Activated naive CD8-positive, alpha-beta T cell (primary cell): ENCODE measurements around the gene TARDBP.
A peak's percentile ranks its signal among the peaks of the same experiment; 100 is the strongest.
"Not testable (repeated sequence)": the region's sequence is repeated elsewhere in the genome, so short reads cannot be mapped to it uniquely, and the experiment has no call there.

Source experiments
- H3K27ac Mint-ChIP-seq: one replicate; pipeline ENCODE4 v1.8.0; 2021; ENCODE audit warnings: mixed read lengths
- H3K27me3 Mint-ChIP-seq: one replicate; pipeline ENCODE4 v1.8.0; 2021; ENCODE audit warnings: mixed read lengths
- H3K36me3 Mint-ChIP-seq: one replicate; pipeline ENCODE4 v1.8.0; 2021; ENCODE audit warnings: mixed read lengths
- H3K4me1 Mint-ChIP-seq: one replicate; pipeline ENCODE4 v1.8.0; 2021; ENCODE audit warnings: low read depth, mixed read lengths
- H3K4me3 Mint-ChIP-seq: one replicate; pipeline ENCODE4 v1.8.0; 2021; ENCODE audit warnings: mild to moderate bottlenecking, mixed read lengths
- H3K9me3 Mint-ChIP-seq: one replicate; pipeline ENCODE4 v1.8.0; 2021; ENCODE audit warnings: low read depth, mixed read lengths

The TARDBP gene

DNA sequence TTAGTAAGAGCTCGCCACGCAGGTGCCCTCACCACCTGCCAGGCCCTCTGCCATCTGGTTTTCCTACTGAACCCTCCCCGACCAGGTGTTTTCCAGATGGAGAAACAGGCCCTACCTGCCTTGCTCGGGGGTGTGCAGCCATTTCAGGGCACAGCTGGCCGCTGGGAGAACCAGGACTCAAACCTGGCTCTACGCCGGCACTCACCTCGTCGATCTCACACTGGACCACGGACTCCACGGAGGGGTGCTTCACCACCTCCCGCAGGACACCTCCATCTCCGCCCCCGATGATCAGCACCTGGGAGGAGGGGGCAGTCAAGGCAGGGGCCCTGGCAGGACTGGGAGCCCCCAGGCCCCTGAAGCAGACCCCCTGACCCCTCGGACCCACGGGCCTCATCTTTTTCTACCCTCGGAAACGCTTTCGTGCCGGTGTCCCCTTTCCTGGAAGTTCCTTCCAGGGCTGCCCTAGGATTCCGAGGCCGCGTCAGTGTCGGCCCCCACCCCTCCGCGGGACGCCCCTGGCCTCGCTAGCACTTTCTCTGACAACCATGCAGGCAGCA, 46.2 kb downstream of the TARDBP start:
- H3K4me1 Mint-ChIP-seq: peaks cover 32% of the 10 kb centered on the region
- H3K9me3 Mint-ChIP-seq: no peaks in the 10 kb centered on the region
- no peaks in the 10 kb centered on the region for H3K27me3 Mint-ChIP-seq
- peaks cover 2% of the 10 kb centered on the region for H3K36me3 Mint-ChIP-seq
- H3K27ac Mint-ChIP-seq: peak overlapping the region; percentile 91
- H3K4me3 Mint-ChIP-seq: peak overlapping the region; percentile 94

DNA sequence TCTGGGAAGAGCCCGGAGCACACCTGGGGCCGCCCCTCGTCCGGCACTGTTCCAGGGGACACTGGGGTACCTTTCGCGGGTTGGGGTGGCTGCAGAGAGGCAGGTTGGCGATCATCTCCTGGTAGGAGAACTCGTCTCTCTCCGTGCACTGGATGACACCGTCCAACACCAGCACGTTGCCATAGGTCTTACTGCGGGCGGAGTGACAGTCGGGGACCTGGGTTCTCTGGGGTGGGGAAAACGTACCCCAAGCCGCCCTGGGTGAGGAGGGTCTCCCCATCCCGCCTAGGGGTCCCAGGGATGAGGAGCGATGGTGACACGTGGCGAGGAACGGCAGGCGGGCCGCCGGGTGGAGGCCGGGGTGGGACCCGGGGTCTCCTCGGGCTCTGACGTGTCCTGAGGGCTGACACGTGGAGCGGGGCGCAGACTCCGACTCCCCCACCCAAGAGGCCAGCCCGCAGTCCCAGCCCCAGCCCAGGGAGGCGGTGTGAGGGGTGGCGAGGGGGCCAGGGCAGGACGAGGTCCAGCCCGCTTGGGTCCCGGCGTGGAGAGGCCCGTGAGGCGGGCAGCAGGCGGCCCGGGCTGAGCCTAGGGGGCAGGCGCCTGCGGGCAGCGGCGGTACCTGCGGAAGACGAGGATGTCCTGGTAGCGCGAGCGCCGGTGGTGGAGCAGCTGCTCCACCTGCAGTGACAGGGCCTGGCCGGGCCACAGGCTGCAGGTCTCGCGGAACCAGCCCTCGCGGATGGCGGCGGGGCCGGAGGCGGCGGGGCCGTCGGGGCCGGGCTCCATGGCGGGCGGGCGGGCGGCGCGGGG, 46.9 kb downstream of the TARDBP start:
- H3K4me3 Mint-ChIP-seq: peak overlapping the region; percentile 94
- H3K9me3 Mint-ChIP-seq: no peaks in the 10 kb centered on the region
- peaks cover 1% of the 10 kb centered on the region for H3K36me3 Mint-ChIP-seq
- peaks cover 32% of the 10 kb centered on the region for H3K4me1 Mint-ChIP-seq
- H3K27ac Mint-ChIP-seq: peak overlapping the region; percentile 91
- H3K27me3 Mint-ChIP-seq: no peaks in the 10 kb centered on the region

DNA sequence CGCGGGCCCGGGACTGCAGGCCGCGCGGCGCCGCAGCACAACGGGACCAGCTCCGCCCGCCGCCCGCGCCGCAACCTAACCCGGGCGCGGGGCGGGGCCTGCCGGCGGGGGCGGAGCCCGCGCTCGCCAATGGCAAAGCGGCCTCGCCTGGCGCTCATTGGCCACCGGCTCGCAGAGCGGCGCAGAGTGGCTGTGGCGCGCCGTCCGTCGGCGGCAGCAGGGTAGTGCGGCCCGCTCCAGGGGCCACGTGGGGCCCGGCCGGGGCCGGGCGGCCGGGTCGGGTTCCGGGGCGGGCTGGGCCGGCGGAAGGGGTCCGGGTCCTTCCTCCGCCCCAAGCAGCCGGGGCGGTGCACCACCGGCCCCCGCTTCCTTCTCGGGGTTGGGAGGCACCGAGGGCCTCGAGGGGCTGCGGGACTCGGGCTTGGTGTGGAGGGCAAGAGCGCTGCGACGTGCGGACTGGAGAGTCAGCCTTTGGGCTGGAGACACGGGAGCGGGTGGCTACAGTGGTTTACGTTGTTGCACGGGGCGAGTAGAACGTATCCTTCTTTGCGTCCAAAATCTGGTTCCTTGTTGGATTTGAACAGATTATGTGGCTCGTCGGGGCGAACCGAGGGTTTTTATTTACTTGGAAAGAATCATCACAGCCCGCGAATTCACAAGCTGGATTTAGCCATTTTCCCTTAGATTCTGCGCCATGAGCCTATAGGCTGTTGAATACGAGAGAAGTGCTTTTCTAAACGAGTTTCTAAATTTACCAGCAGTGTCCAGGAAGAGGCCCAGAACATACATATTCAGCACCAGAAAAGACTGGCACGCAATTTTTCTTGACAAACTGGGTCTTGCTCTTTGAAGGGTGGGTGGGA, 47.7 kb downstream of the TARDBP start, which contains the start of gene SRM:
Gene SRM (minus strand): TSS at position 51 of the 863 bp plus-strand sequence. CDS start 75 bp downstream, outside the sequence.
- Mint-ChIP-seq H3K9me3 (no peaks in the 10 kb centered on the region), H3K27ac (peak within 1 kb of the TSS; percentile 97), H3K36me3 (no peaks in the 10 kb centered on the region), H3K4me3 (peak within 1 kb of the TSS; percentile 94), H3K4me1 (peaks cover 32% of the 10 kb centered on the region), H3K27me3 (no peaks in the 10 kb centered on the region)

DNA sequence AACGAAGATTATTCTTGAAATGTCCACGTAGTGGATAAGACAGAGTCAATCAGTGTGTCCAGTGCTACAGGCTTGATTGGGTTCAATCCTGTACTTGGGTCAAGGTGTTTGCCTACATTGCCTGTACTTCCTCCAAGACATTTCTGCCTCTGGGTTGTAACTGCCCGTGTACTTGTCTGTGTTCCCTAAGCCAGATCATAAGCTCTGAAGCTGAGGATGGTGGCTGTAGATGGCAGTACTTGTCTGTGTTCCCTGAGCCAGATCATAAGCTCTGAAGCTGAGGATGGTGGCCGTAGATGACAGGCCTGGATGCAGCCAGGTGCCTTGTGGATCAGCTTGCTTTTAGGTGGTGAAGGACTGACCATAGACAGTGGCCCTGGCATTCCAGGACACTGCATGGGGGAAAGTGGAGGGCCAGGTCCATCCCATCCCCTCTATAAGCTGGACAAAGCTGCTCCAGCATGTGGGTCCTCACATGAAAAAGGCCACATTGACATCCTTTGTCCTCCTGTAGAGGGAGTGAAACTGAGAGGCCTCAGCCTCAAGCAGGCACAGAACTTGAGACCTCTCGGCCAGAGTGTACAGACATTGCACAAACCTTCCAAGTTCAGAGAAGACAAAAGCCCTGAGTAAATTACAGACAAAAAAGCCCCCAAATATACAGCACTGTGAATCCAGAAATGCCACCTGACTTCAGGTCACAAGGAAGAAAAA, 49.4 kb downstream of the TARDBP start:
- Mint-ChIP-seq H3K4me1 (peaks cover 30% of the 10 kb centered on the region), H3K36me3 (peaks cover 2% of the 10 kb centered on the region), H3K27me3 (no peaks in the 10 kb centered on the region), H3K9me3 (no peaks in the 10 kb centered on the region), H3K27ac (peak overlapping the region; percentile 97), H3K4me3 (peak overlapping the region; percentile 91)

DNA sequence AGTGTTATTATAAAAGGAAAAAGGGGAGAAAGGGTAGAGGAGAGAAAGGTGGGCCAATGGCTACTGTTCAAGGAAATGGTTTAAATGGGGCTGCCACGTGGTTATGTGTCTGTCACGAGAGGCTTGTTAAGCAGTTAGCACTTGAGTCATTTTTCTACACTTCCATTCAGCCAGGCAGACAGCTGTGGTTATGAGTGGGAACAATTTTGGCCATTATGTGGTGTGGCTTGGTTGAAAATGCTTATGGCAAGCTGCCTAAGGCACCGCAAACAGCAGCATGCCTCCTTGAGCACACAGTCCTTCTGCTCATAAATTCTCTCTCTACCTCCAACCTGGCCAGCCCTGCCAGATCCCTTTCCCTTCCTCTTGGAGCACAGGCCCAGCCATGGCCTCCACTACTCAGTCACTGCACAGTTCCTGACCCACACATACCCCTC, 50.5 kb downstream of the TARDBP start:
- peaks cover 2% of the 10 kb centered on the region for H3K36me3 Mint-ChIP-seq
- H3K4me1 Mint-ChIP-seq: peaks cover 27% of the 10 kb centered on the region
- no peaks in the 10 kb centered on the region for H3K9me3 Mint-ChIP-seq
- peak overlapping the region; percentile 83 for H3K27ac Mint-ChIP-seq
- no peaks in the 10 kb centered on the region for H3K27me3 Mint-ChIP-seq
- H3K4me3 Mint-ChIP-seq: peak overlapping the region; percentile 75

DNA sequence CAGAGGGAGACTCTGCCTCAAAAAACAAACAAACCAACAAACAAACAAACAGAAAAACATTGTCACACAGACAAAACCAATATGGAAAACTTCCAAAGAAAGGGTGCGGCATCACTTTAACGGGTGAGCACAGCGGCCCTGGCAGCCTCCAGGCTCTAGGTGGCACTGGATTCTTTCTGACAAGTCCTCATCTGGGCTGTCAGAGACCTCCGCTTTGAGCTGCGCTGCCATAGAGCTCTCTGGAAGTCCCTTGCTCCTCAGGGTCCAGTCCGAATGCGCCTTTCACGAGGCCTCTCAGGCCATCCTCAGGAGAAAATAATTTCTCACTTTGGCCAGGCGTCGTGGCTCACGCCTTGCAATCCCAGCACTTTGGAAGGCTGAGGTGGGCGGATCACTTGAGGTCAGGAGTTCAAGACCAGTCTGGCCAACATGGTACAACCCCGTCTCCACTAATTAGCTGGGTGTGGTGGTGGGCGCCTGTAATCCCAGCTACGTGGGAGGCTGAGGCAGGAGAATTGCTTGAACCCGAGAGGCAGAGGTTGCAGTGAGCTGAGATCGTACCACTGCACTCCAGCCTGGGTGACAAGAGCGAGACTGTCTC, 51.6 kb downstream of the TARDBP start:
- not testable (repeated sequence) for H3K4me3 Mint-ChIP-seq, H3K36me3 Mint-ChIP-seq
- peak overlapping the region; percentile 83 for H3K27ac Mint-ChIP-seq

DNA sequence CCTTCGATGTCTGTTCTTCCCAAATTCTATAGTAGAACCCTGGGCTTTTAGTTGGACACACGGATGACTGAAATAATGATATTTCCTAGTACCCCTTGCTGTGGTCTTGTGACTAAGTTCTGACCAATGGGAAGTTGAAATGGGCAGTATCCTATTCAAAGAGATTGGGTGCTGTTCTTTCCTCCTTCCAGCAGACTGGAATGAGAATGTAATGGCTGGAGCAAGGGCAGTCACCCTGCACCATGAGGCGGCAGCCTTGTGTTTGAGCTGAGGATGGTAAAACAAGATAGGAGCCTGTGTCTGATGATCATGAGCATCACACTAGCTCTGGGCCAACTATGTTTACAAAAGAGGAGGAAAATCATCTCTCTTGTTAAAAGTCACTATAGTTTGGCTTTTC, 52.5 kb downstream of the TARDBP start:
- no peak overlapping the region for H3K4me3 Mint-ChIP-seq
- H3K36me3 Mint-ChIP-seq: peaks cover 4% of the 10 kb centered on the region
- H3K27me3 Mint-ChIP-seq: no peaks in the 10 kb centered on the region
- H3K4me1 Mint-ChIP-seq: peaks cover 26% of the 10 kb centered on the region
- no peak overlapping the region for H3K27ac Mint-ChIP-seq
- no peaks in the 10 kb centered on the region for H3K9me3 Mint-ChIP-seq

More for the DNA sequence above, 51.6 kb downstream of the TARDBP start:
- not testable (repeated sequence) for H3K27me3 Mint-ChIP-seq, H3K9me3 Mint-ChIP-seq
- H3K4me1 Mint-ChIP-seq: peaks cover 24% of the 10 kb centered on the region

DNA sequence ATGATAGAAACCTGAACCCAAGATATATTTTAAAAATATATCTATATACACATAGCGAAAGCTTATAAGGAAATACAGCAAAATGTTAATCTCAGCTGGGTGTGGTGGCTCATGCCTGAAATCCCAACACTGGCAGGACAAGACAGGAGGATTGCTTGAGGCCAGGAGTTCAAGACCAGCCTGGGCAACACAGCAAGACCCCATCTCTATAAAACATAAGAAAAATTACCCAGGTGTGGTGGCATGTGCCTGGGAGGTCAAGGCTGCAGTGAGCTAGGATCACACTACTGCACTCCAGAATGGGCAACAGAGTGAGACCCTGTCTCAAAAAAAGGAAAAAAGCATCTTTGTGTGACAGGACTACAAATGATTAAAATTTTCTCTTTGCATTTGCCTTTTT, 53.3 kb downstream of the TARDBP start:
- Mint-ChIP-seq H3K27ac (no peak overlapping the region), H3K9me3 (no peaks in the 10 kb centered on the region), H3K36me3 (peaks cover 4% of the 10 kb centered on the region), H3K4me3 (no peak overlapping the region), H3K27me3 (no peaks in the 10 kb centered on the region), H3K4me1 (peaks cover 23% of the 10 kb centered on the region)

DNA sequence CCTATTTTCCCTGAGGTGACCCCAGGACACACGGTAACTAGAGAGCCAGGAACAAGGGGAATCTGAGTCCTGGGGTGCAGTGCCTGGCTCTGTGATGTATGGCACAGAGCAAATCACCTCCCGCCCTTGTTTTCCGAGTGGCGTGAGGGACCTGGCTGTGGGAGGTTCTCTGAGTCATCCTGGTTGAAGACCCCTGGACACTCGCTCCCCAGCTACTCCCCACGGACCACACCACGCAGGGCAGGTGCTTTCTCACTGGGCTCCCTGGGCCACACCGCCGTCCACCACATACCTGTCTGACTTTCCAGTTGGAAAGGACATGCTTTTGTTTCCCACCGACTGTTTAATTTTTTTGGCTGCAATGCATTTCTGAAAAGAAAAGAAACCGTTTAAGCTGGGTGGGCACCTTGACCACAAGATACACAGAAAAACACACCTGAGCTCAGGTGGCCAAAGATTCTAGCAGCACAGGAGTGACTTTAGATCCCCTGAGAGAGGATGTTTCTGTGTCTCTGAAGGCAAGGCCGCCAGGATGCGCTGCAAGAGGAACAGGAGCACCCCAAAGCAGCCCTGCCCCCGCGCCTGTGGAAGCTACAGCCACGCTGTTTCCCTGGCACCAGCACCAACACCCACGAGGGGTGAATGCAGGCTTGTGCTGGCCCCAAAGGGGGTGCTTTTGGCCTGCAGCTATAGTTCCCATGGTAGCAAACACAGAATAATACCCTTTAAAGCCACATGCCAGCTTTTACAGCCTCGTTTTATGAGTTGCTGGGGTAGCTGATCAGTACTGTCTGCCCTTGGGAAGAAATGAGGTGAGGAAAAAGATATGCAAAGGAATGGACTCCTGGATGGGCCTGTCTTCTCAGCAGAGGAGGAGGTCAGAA, 55.5 kb downstream of the TARDBP start:
- Mint-ChIP-seq H3K36me3 (peaks cover 4% of the 10 kb centered on the region), H3K4me1 (peaks cover 6% of the 10 kb centered on the region), H3K9me3 (no peaks in the 10 kb centered on the region), H3K4me3 (no peak overlapping the region), H3K27me3 (no peaks in the 10 kb centered on the region), H3K27ac (no peak overlapping the region)

DNA sequence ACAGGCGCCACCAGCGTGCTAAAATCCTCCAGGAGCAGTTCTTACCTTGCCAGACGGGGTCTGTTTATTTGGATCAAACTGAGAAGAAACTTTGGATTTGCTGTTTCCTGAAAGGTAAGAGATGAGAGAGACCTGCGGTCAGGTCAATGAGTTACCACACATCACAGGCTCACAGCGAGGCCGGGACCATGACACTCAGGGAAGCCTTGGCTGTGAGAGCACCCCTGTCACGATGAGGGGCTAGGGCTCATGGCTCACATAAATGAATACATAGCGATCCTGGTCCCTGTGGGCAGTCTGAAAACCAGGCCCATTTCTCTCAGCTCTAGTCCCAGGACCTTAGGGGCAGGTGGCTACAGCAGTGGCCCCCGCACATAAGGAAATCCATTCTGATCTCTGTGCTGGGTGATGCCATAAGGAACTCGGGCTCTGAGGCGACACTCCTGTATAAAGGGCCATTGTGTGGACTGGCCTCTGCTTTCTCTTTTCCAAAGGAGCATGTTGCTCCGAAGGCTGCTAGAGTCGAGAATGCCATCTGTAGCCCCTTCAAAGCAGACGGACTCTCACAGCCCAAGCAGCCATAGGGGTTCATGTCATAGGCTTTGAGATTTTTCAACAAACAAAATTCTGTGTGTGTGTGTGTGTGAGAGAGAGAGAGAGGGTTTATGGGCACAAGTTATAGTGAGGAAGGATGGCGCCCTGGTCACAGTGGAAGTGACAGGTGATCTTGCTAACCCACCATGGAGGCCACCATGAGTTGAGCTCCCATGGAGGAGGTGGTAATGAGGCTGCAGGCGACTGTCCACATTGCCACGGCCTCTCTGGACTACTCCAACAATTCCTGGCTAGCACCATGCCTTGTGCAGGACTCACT, 56.4 kb downstream of the TARDBP start:
- Mint-ChIP-seq H3K27me3 (no peaks in the 10 kb centered on the region), H3K36me3 (peaks cover 4% of the 10 kb centered on the region), H3K4me1 (peaks cover 2% of the 10 kb centered on the region), H3K27ac (peak overlapping the region; percentile 81), H3K4me3 (no peak overlapping the region), H3K9me3 (no peaks in the 10 kb centered on the region)

DNA sequence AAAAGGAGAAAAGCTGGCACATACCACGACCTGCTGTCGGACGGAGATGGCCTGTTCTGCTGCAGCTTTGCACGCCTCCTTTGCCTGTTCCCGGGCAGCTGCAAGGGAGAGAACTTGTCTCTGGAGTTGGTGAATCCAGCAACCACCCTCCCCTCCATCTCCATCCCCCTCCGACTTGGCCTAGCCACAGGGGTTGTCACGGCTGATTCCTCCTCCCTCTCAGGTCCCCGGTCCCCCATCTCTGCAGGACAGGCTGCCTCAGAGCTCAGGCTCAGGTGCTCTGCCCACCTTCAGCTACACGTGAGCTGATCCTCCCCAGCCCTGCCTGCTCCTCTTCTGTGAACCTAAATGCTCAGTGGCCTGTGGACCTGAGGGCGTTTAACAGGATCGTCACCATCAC, 58.4 kb downstream of the TARDBP start:
- Mint-ChIP-seq H3K4me1 (peaks cover 2% of the 10 kb centered on the region), H3K27me3 (no peaks in the 10 kb centered on the region), H3K9me3 (no peaks in the 10 kb centered on the region), H3K4me3 (no peak overlapping the region), H3K27ac (peak overlapping the region; percentile 75), H3K36me3 (peaks cover 4% of the 10 kb centered on the region)

DNA sequence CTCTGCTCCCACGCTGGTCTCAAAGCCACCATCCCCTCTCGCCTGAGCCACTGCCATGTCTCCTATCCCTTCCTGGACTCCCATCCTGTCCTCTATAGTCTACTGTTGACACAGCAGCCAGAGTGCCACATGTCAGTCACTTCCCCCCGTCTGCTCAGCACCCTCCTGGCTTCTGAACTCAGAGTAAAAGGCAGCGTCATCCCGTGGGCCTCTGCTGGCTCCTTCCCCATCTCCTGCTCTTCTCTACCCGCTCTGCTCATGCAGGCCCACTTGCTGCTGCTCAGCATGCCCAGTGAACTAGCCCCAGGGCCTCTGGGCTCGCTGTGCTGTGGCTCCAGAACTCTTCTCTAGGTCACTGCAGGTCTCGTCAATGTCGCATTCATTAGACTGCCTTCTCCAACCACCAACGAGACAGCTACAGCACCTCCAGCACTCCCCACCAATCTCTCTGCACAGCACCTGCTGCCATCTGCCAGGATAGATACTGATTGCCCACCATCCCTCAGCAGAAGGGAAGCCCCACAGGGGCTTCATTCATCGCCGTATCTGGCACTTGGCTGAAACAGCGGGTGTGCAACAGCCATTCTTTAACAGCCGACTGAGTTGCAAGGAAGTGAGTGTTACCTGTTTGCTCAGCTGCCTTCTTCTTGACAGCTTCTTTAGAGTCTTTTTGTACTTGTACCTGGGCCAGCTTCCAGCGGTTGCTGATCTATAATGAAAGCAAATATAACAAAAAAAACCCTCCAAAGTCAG, 59.2 kb downstream of the TARDBP start:
- Mint-ChIP-seq H3K4me3 (no peak overlapping the region), H3K27me3 (no peaks in the 10 kb centered on the region), H3K9me3 (no peaks in the 10 kb centered on the region), H3K27ac (peak overlapping the region; percentile 75), H3K4me1 (peaks cover 2% of the 10 kb centered on the region), H3K36me3 (peaks cover 3% of the 10 kb centered on the region)
